Hematopoietic multipotent progenitor cell treated with erythropoietin and hydrocortisone succinate and interleukin-3 and kit ligand, for 4 days (in vitro differentiated cells): ENCODE results near the gene SUN1.

Experiments
- DNase-seq: peaks from one replicate; pipeline ENCODE4 v3.0.0-alpha.2; 2015

The SUN1 gene

GRCh38 chr7:894164-894867 is 62.0 kb downstream of the SUN1 start:
- DNase-seq: no peak

DNA sequence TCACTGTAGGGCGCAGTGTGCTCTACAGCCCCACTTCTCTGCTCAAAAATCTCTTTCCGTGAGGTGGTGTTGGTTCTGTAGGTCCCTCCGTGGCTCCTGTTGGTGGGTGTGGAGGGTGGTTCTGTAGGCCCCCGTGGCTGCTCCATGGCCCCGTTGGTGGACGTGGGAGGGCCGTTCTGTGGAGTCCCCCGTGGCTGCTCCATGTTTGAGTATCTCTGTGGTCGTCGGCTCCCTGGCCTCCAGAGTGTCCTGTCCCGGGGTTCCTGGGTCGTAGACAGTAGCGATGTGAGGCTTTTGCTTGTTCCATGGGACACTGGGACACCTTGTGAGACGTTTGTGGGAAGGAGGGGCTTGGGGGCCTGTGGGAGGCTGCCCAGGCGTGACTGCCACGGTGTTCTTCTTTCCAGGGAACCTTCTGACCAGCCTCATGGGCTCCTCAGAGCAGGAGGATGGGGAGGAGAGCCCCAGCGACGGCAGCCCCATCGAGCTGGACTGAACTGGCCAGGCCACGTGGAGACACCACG is 62.7 kb downstream of the SUN1 start:
- DNase-seq: no peak

DNA sequence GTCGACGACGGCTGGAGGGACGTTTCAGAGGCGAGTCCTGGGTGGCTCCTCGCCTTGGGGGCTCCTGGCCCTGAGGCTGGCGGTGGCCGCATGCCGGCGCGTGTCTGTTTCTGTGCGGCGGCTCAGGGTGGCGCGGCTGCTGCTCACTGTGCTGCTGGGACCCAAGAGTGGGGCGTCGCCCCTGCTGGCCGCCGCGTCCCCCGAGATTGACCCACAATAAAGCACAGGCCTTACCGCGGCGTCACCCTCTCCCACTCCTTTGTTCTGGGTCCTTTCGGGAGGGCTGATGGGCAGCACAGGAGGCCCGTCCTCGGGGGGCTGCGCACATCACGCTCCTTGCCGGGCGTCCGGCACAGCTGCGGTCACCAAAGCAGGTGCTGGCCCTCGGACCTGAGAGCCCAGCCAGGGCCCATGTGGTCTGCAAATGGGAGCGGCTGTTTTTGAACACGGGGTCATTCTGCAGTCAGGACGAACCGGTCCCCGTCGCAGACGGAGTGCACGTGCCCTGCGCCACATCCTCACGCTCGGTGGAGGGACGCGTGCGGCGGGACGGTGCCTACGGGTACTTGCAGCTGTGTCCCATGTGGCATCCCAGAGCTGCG is 63.3 kb downstream of the SUN1 start:
- DNase-seq: no peak

DNA sequence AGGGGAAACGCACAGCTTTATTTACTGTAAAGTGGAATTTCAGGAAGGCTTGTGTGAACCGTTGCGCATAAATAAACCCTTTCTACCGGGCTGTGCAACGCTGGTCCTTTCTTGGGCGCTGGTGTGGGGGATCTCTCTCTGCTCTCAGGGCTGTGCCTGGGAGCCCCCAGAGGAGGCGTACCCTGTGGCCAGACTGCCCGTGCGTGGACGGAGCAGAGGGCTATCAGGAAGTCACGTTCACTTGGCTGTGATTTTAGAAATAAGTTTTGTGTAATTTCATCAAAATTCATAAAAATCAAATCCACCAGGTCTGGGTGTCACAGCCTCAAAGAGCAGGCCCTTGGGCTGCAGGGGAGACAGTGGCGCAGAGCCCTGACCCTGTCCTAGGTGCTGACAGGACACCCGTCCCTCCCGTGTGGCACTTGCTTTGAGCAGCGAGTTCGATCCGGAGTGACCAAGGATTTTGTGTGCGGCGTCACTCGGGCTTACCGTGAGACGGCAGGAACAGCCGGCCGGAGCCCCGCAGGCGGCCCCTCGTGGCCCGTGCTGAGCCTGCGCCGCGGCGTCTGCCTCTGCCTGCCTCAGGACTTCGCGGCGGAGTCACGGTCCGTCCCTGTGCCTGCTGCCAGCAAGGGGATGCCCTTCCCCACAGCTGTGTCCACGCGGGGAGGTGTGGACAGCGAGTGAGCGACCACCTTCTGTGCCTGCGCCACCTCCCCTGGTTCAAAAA is 64.2 kb downstream of the SUN1 start:
- no peak for DNase-seq

DNA sequence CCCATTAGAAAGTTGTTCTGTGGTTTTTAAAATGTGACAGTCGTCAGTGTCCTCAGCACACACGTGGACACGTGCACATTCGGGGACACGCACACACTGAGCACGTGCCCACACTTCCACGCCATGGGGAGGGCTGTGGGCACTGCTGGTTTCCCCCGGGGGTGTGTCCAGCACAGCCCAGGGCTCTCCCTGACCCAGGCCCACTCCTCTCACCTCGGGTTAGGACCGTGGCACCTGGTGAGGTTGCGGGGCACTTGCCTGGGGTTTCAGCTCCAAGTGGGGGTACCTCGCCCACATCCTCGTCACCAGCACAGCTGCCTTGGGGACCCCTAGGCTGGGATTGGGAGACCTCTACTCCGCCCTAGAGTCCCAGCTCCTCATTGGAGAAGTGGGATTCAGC is 64.8 kb downstream of the SUN1 start:
- DNase-seq: no peak

GRCh38 chr7:897771-898376 is 65.6 kb downstream of the SUN1 start:
- DNase-seq: no peak

DNA sequence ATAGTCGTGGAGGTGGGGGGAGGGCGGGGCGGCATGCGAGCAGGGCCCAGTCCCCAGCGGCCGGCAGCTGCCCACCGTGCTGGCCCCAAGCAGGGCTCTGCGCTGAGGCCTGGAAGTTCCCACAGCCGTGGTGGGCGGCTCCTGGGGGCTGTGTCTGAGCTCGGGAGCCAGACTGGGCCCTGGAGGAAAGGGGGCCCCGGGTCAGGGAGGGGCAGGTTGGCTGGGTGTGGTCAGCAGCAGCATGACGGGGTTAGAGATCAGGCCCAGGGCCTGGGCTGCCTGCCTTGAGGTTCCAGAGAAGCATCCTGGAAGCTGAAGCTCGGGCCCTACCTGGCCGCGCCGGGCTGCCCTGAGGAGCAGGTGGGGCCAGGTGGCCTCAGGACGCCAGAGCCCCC is 66.2 kb downstream of the SUN1 start:
- no peak for DNase-seq

GRCh38 chr7:898855-899681 is 66.8 kb downstream of the SUN1 start:
- no peak for DNase-seq

DNA sequence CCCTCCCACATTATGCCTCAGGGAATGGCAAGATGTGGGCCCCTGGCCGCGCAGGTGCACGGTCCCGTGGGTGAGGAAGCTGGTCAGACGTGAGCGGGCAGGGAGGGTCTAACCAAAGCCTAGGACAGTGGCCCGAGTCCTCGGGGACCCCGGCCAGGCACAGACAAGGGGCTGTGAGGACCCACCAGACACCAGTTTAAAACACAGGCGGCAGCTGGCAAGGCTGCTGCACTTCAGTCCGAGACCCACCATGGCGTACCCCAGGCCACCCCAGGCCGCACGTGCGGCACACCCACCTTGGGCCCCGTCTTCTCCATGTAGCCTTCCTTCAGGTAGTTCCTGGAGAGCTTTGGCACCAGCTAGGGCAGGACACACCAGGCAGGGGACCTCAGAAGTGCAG is 67.5 kb downstream of the SUN1 start:
- DNase-seq: no peak

DNA sequence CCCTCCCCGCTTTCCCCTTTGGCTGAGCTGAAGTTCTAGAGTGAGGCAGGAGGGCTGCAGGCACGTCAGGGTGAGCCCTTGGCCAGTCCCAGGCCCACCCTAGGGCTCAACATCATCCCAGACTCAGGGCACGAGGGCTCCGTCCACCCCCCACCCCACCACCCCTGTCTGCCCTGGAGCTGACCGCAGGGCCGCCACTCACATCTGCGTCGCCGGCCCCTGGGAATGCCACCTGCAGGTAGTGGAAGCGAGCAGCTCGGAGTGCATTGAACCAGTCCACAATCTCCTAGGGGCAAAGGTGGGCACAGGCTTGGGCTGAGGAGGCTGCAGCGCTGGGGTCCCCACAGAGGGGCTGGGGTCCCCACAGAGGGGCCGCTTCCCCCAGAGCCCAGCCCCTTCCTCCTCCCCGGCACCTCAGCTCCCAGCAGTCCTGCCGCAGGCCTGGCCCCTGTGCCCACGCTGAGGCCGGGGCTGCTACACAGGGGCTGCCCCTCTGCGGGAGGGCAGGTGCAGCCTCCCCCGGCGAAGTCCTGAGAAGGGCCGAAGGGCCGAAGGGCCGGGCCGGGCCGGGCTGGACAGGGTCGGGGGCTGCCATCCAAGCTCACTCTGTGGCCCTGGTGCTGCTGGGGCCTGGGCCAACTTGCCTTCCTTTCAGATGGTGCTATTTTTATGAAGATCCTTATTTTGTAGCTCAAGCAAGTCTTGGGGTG is 68.2 kb downstream of the SUN1 start:
- no peak for DNase-seq

DNA sequence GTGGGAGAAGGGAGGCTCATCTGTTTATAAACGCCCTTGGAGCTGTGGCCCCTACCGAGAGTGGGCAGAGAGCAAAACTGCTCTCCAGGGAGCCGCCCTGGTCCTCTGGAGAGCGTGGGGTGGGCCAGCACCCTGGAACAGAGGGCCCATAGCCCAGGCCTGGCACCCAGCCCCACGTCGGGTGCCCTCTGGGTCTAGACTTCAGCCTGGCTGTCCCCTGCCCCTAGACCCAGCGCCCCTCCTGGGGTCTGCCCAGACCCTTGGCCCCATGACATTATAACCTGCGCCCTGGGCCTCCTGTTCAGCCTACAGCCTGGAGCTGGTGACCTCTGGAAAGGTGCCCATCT is 68.7 kb downstream of the SUN1 start:
- DNase-seq: no peak

- DNase-seq: peak; percentile 95
Measured at GRCh38 chr7:901388-902154, 69.3 kb downstream of the SUN1 start.

GRCh38 chr7:902996-903395 is 70.7 kb downstream of the SUN1 start:
- no peak for DNase-seq

DNA sequence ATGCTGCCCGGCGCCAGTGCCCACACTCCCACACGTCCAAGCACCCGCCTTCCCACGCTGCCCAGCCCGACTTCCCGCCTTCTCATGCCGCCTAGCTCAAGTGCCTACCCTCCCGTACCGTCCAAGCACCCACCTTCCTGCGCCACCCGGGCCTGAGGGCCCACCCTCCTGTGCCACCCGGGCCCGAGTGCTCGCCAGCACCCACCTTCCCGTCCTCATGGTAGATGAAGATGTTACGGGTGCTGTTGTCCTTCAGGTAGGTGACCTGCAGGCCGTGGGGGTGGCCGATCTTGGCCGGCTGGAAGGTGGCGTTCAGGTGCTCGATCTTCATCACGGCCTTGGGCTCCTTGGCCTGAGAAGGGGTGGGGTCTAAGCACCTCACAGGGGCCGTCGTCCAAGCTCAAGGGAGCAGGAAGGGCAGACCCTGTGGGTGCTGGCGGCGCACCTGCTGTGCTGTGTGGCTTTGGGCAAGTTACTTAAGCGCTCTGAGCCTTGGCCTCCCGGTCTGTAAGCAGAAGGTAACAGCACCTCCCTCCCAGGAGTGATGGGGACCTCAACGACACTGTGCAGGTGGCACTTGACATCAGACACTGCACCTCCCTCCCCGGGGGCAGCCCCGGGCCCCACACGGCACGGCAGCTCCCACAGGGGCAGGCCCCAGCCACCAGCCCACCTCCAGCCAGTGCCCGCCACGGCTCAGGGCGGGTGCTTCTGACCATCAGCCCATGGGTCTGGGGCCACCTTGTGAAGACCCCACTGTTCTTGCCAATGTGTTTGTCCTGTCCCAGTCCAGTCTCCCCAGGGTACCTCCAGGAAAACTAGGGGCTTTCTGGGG is 71.9 kb downstream of the SUN1 start:
- no peak for DNase-seq

DNA sequence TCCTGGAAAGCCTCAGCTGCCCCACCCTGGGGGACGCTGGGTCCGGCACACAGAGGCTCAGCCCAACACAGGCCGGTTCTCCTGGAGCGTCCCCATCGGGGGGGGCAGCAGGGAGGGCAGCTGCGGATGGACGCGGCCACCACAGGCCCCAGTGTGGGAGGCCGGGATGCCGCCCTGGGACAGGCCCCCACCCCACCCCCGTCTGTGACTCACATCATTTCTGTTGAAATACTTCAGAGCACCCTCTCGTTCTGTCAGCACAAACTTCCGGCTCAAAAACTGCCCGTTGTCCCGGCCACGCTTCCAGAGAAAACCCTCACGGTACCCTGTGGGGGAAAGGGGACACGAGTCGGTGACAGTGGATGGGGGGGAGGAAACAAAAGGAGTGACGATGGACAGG is 72.6 kb downstream of the SUN1 start:
- no peak for DNase-seq

DNA sequence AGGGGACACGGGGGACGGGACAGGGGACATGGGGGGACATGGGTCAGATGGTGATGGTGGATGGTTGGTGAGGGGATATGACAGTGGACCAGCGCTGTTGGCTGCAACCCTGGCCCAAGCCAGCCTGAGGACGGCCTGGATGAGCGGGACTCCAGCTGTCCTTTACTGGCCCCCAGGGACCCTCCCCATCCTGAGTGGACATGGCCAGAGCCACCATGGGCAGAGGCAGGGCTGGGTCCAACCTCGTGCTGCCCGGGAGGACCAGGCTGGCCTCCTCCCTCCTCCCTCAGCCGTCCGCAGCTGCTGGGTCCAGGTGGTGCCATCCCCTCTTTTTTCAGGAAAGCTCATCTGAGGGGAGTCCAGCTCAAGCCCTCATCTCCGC is 74.5 kb downstream of the SUN1 start:
- no peak for DNase-seq

- DNase-seq: no peak
Measured at GRCh38 chr7:907158-907980, 75.1 kb downstream of the SUN1 start.

GRCh38 chr7:908159-908581 is 75.9 kb downstream of the SUN1 start:
- DNase-seq: no peak

- DNase-seq: peak; percentile 85
Measured at GRCh38 chr7:908591-909357, 76.5 kb downstream of the SUN1 start.
